H1 (cell line): ENCODE data around the gene ASTN2. TPM values are rescaled to one million over a fixed set of nuclear protein-coding genes. Genes with fewer than 3 reads are reported as not detected.

Source experiments
- CTCF ChIA-PET: fragments of 300-600 bp; sonication (Branson Sonifier 250); formaldehyde crosslinking; loops from one replicate; lab custom pipeline; 2021; ENCODE audit not compliant: partially characterized antibody; lab: Charles Lee
- POLR2A ChIA-PET: fragments of 300-600 bp; sonication (Branson Sonifier 250); formaldehyde crosslinking; loops from one replicate; lab custom pipeline; 2021; ENCODE audit warnings: inconsistent platforms; ENCODE audit not compliant: partially characterized antibody; lab: Charles Lee
- DNase-seq, 2 experiments: peaks; one replicate each; pipeline versions ENCODE4 v3.0.0 to v3.0.0-alpha.2; 2010 to 2022; ENCODE audit warnings: low spot score in 2 of 2, low read depth in 1 of 2, mixed read lengths in 1 of 2
- FAIRE-seq: peaks from 2 replicates; lab custom pipeline; 2011; peaks lifted over from hg19 to GRCh38; lab: Jason Lieb, UNC
- H2AFZ ChIP-seq: 2 replicates; pipeline ENCODE4 v1.8.1; 2012; ENCODE audit warnings: low read length, inconsistent platforms
- H2AK5ac ChIP-seq: 2 replicates; pipeline ENCODE4 v1.6.1; 2013; ENCODE audit warnings: low read depth, low read length
- H2BK120ac ChIP-seq: replicated peaks from 2 replicates; pipeline ENCODE3; 2013; ENCODE audit warnings: low read depth, low read length, inconsistent platforms
- H2BK12ac ChIP-seq: 2 replicates; pipeline ENCODE4 v1.6.1; 2013; ENCODE audit warnings: low read depth, low read length
- H2BK15ac ChIP-seq: 2 replicates; pipeline ENCODE4 v1.6.1; 2013; ENCODE audit warnings: low read length
- H2BK20ac ChIP-seq: 2 replicates; pipeline ENCODE4 v1.6.1; 2013; ENCODE audit warnings: low read length
- H2BK5ac ChIP-seq: 2 replicates; pipeline ENCODE4 v1.6.1; 2013; ENCODE audit warnings: low read depth, low read length
- H3K14ac ChIP-seq: 2 replicates; pipeline ENCODE4 v1.6.1; 2013; ENCODE audit warnings: inconsistent platforms; ENCODE audit not compliant: insufficient read length
- H3K18ac ChIP-seq: 2 replicates; pipeline ENCODE4 v1.6.1; 2013; ENCODE audit warnings: low read length; ENCODE audit errors: extremely low read depth
- H3K23ac ChIP-seq: 2 replicates; pipeline ENCODE4 v1.6.1; 2013; ENCODE audit warnings: inconsistent platforms; ENCODE audit not compliant: insufficient read length
- H3K23me2 ChIP-seq: 2 replicates; pipeline ENCODE4 v1.6.1; 2013; ENCODE audit warnings: low read depth, low read length
- H3K27ac ChIP-seq: 2 replicates; pipeline ENCODE4 v1.6.1; 2011; ENCODE audit warnings: low read depth, low read length, inconsistent platforms
- H3K27me3 ChIP-seq, 4 experiments: replicated peaks in 1 of 4; 1 replicate in 1 of 4; 2 replicates in 3 of 4; pipeline versions ENCODE4 v1.6.1 to v1.8.1; 2011 to 2013; ENCODE audit warnings: low read length in 3 of 4, mild to moderate bottlenecking in 3 of 4, inconsistent platforms in 2 of 4, mixed read lengths in 2 of 4, moderate library complexity in 1 of 4; ENCODE audit not compliant: control insufficient read depth in 3 of 4, insufficient read depth in 3 of 4; ENCODE audit errors: extremely low read depth in 1 of 4
- H3K36me3 ChIP-seq, 4 experiments: 2 replicates each; pipeline versions ENCODE4 v1.6.1 to v1.8.1; 2011 to 2013; ENCODE audit warnings: mild to moderate bottlenecking in 4 of 4, low read length in 3 of 4, moderate library complexity in 2 of 4, control low read depth in 1 of 4, inconsistent platforms in 1 of 4; ENCODE audit not compliant: insufficient read depth in 4 of 4, control insufficient read depth in 2 of 4
- H3K4ac ChIP-seq: replicated peaks from 2 replicates; pipeline ENCODE3; 2013; ENCODE audit warnings: low read length, low read depth, mixed read lengths, inconsistent platforms; ENCODE audit not compliant: insufficient read length
- H3K4me1 ChIP-seq, 4 experiments: replicated peaks in 1 of 4; 1 replicate in 1 of 4; 2 replicates in 3 of 4; pipeline versions ENCODE4 v1.6.1 to v1.8.1; 2011 to 2013; ENCODE audit warnings: low read length in 3 of 4, inconsistent platforms in 2 of 4, mixed read lengths in 1 of 4; ENCODE audit not compliant: insufficient read depth in 4 of 4, control insufficient read depth in 3 of 4
- H3K4me2 ChIP-seq, 2 experiments: 2 replicates each; pipeline versions ENCODE4 v1.6.1 to v1.8.1; 2011 to 2013; ENCODE audit warnings: low read depth in 2 of 2, low read length in 2 of 2, control low read depth in 1 of 2, inconsistent platforms in 1 of 2, mild to moderate bottlenecking in 1 of 2; ENCODE audit not compliant: insufficient read depth in 1 of 2
- H3K4me3 ChIP-seq, 4 experiments: fragments of 200-600, 300-600 bp in 1 of 4; sonication (generic), shearing (Covaris generic), sonication (Bioruptor Twin) in 1 of 4; 2 replicates each; pipeline versions ENCODE4 v1.5.1 to v1.8.1; 2011 to 2016; ENCODE audit warnings: low read length in 4 of 4, low read depth in 3 of 4, control low read depth in 2 of 4, inconsistent platforms in 2 of 4, mild to moderate bottlenecking in 2 of 4, mixed read lengths in 1 of 4, moderate library complexity in 1 of 4; ENCODE audit not compliant: insufficient read depth in 2 of 4; ENCODE audit errors: extremely low read depth in 1 of 4
- H3K56ac ChIP-seq: replicated peaks from 2 replicates; pipeline ENCODE3; 2013; ENCODE audit warnings: low read depth, mild to moderate bottlenecking, mixed read lengths, low read length, inconsistent platforms; ENCODE audit not compliant: insufficient read length
- H3K79me1 ChIP-seq: 2 replicates; pipeline ENCODE4 v1.6.1; 2013; ENCODE audit warnings: low read depth, low read length, control low read depth
- H3K79me2 ChIP-seq, 2 experiments: 2 replicates each; pipeline versions ENCODE4 v1.6.1 to v1.8.1; 2012 to 2013; ENCODE audit warnings: low read length in 2 of 2, mild to moderate bottlenecking in 2 of 2, inconsistent platforms in 1 of 2; ENCODE audit not compliant: insufficient read depth in 2 of 2, control insufficient read depth in 1 of 2
- H3K9ac ChIP-seq, 4 experiments: replicated peaks in 1 of 4; 1 replicate in 1 of 4; 2 replicates in 3 of 4; pipeline versions ENCODE4 v1.6.1 to v1.8.1; 2011 to 2013; ENCODE audit warnings: low read depth in 3 of 4, low read length in 3 of 4, control low read depth in 2 of 4, mild to moderate bottlenecking in 2 of 4, moderate library complexity in 2 of 4, inconsistent platforms in 1 of 4; ENCODE audit errors: extremely low read depth in 1 of 4
- H3K9me3 ChIP-seq, 2 experiments: 2 replicates each; pipeline versions ENCODE4 v1.6.1 to v1.8.1; 2012 to 2013; ENCODE audit warnings: mild to moderate bottlenecking in 2 of 2, moderate library complexity in 2 of 2, control low read depth in 1 of 2, inconsistent platforms in 1 of 2, low read depth in 1 of 2, low read length in 1 of 2, mixed read lengths in 1 of 2; ENCODE audit not compliant: insufficient read depth in 2 of 2
- H4K20me1 ChIP-seq, 2 experiments: replicated peaks in 1 of 2; 2 replicates each; pipeline versions ENCODE3 to v1.8.1; 2011 to 2013; ENCODE audit warnings: inconsistent platforms in 2 of 2, low read length in 2 of 2, mild to moderate bottlenecking in 1 of 2; ENCODE audit not compliant: insufficient read depth in 2 of 2, control insufficient read depth in 1 of 2
- H4K5ac ChIP-seq: 2 replicates; pipeline ENCODE4 v1.6.1; 2013; ENCODE audit warnings: low read length, low read depth, mixed read lengths, inconsistent platforms; ENCODE audit not compliant: insufficient read length
- H4K8ac ChIP-seq: 2 replicates; pipeline ENCODE4 v1.8.0; 2013; ENCODE audit warnings: mild to moderate bottlenecking, moderate library complexity, low read length, inconsistent platforms; ENCODE audit not compliant: insufficient read depth; ENCODE audit errors: extremely low read depth
- H4K91ac ChIP-seq: replicated peaks from 2 replicates; pipeline ENCODE3; 2013; ENCODE audit warnings: low read length, mixed read lengths, inconsistent platforms; ENCODE audit not compliant: insufficient read length
- CEBPB ChIP-seq: IDR thresholded peaks from 2 replicates; pipeline ENCODE4 v1.6.1; 2012; ENCODE audit warnings: low read depth, low read length
- SAP30 ChIP-seq: fragments of 300-600 bp; sonication (generic); IDR thresholded peaks from 2 replicates; pipeline ENCODE4 v1.7.1; 2012; ENCODE audit warnings: low read length, moderate library complexity, mild to moderate bottlenecking, inconsistent platforms; ENCODE audit not compliant: insufficient read depth, insufficient replicate concordance
- SIRT6 ChIP-seq: IDR thresholded peaks from one replicate; pipeline ENCODE4 v1.7.1; 2012; ENCODE audit warnings: low read length, inconsistent platforms
- TCF12 ChIP-seq: IDR thresholded peaks from 2 replicates; pipeline ENCODE4 v1.6.1; 2011; ENCODE audit warnings: low read depth, mild to moderate bottlenecking, low read length
- WGBS, 2 experiments: shearing (Covaris generic) in 1 of 2; methylation state at CpG; one replicate each; pipeline versions ENCODE4 v1.1.6 to v1.1.7; 2013 to 2015; ENCODE audit warnings: low lambda C conversion rate in 2 of 2, mixed read lengths in 2 of 2, inconsistent platforms in 1 of 2, low coverage in 1 of 2, missing lambda C conversion rate in 1 of 2; ENCODE audit not compliant: insufficient replicate concordance in 2 of 2, insufficient coverage in 1 of 2, insufficient read length in 1 of 2; ENCODE audit errors: extremely low coverage in 1 of 2, missing lambda C conversion rate in 1 of 2; 5-methylcytosine and 5-hydroxymethylcytosine counted together
- polyA plus RNA-seq, 7 experiments: library from polyadenylated mRNA; depleted of rRNA in 3 of 7; stranded (reverse) in 5 of 7; unstranded in 2 of 7; fragments of >200 nt in 5 of 7; fragments of 200-250 nt in 2 of 7; gene quantifications; 1 replicate in 5 of 7; 2 replicates in 1 of 7; 4 replicates in 1 of 7; pipeline versions ENCODE4 v1.2.1 to v1.2.3, GENCODE V29; 2011 to 2013; ENCODE audit warnings: missing spikeins in 2 of 7, mixed read lengths in 2 of 7
- total RNA-seq: library from RNA; stranded (reverse); fragmentation: NEBNext Ultra II Directional; extraction: Animal tissue kit (Norgen Biotek cat#: 25700); gene quantifications from 2 replicates; pipeline ENCODE4 v1.2.1, GENCODE V29; 2021
- TF ChIP-seq, protein P1 (sequence below): IDR thresholded peaks from 2 replicates; pipeline ENCODE4 v1.6.1; 2011; ENCODE audit warnings: low read length, improper control_type of control experiment

Gene ASTN2
- total and polyA plus RNA-seq, 2 of the 8 experiments (the other 6 are each of a cell fraction or from before 2014, with no cell fraction given): 8.2 to 13.7 TPM

DNA sequence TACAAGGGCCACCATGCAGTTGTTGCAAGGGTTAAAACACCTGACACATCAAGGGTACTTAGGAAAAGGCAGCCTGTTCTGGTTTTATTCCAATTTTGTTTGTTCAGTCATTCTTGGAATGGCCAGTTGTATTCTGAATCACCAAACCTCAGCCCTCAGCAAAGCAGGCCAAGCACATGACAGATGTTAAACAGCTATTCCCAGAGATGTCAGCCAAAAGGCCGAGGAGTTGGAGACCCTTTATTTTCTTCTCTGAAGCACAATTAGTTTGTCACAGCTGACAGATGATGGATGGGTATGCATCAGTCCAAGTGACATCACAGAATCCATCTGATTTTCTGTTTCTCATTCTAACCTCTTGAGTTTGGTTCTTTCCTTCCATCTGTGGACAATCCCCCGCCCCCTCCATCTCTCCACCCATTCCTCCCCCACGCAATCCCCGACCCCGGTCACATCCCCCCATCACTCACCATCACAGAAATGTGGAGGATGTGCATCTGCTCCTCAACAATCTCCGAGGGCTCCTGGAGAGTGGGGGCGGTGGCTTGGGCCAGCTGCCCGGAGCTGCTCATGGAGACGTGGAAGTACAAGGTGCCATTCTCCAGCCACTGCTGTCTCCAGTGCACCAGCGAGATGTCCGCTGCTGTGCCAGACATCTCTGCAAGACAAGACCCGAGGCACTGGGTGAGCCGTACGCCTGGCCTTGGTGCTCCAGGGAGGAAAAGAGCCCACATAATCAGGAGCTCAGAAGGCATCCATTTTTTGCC lies 123.8 kb downstream of the ASTN2 start:
- H3K79me1 ChIP-seq: no peaks in the 10 kb centered on the region
- H3K4me2 ChIP-seq: no peak overlapping the region
- no peak overlapping the region for H4K91ac ChIP-seq
- H3K9me3 ChIP-seq: no peaks in the 10 kb centered on the region
- H3K27me3 ChIP-seq: no peaks in the 10 kb centered on the region
- no peaks in the 10 kb centered on the region for H3K23me2 ChIP-seq
- H2BK5ac ChIP-seq: no peak overlapping the region
- no peak overlapping the region for H3K14ac ChIP-seq
- no peak for FAIRE-seq
- H3K4me3 ChIP-seq: no peak overlapping the region
- peaks cover 0 to 6% (median 1%) of the 10 kb centered on the region in 4 experiments; a peak in 3 of 7 replicates for H3K4me1 ChIP-seq
- DNase-seq: no peak
- H4K8ac ChIP-seq: no peak overlapping the region
- no peak overlapping the region for H2BK15ac ChIP-seq
- no peak overlapping the region for H2BK120ac ChIP-seq
- no peak overlapping the region for H2BK12ac ChIP-seq
- H3K18ac ChIP-seq: no peak overlapping the region
- H2AFZ ChIP-seq: no peak overlapping the region
- no peak overlapping the region for H3K56ac ChIP-seq
- WGBS, 2 experiments: 95 to 100% methylated on average over 2 to 12 of the region's 14 CpGs
- no peak overlapping the region for H2BK20ac ChIP-seq
- TF ChIP-seq, protein P1, sequence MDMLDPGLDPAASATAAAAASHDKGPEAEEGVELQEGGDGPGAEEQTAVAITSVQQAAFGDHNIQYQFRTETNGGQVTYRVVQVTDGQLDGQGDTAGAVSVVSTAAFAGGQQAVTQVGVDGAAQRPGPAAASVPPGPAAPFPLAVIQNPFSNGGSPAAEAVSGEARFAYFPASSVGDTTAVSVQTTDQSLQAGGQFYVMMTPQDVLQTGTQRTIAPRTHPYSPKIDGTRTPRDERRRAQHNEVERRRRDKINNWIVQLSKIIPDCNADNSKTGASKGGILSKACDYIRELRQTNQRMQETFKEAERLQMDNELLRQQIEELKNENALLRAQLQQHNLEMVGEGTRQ: no peak
- TF ChIP-seq SAP30: no peak
- no peak for TF ChIP-seq TCF12
- no peak for TF ChIP-seq SIRT6
- no peak for TF ChIP-seq CEBPB
- no peak overlapping the region for H3K9ac ChIP-seq
- H4K5ac ChIP-seq: no peak overlapping the region
- H3K36me3 ChIP-seq: no peaks in the 10 kb centered on the region
- H2AK5ac ChIP-seq: no peak overlapping the region
- ChIA-PET CTCF (interaction anchor here (0.8 to 1.2 kb wide), 3 partner anchors 13 to 554 kb away, joined by 3 read pairs; no protein-coding TSS in a partner anchor), POLR2A (no interaction called here)
- no peaks in the 10 kb centered on the region for H3K79me2 ChIP-seq
- H3K4ac ChIP-seq: no peak overlapping the region
- no peaks in the 10 kb centered on the region for H4K20me1 ChIP-seq
- H3K23ac ChIP-seq: no peak overlapping the region
- H3K27ac ChIP-seq: no peak overlapping the region
